ENCODE measurements around the gene EEIG2.

Gene EEIG2

DNA sequence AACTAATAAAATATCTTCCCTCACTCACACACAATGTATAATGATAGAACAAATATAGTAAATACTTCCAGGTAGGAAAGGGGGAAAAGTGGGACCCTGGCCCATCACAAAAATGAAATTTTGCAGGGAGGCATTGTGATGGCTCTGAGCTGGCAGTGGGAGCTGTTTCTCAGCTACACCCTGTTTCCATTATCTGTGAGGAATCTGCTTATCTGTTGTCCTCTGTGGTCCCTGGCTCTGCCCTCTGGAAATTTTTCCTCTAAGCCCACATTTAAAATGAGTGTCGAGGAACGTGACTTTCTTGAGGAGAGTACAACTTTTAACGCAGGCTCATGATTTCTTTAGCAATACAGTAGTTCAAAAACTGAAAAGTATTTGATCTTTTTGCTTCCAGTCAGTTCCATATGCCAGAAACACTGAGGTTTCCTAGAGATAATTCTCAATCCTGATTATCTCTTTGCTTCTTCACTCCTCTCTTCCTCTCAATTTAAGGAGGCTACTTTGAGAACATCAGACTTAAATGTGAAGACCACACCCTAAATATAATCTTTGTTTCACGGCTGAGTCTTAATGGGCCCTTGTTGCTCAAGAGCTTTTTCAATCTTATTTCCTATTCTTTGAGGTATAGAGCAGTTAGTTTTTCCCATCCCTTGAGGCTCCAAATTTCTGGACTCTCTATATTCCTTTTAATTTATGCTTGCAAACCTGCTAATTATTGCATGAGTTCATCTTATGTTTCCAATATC, 5.0 kb upstream of the EEIG2 start:
- no peak overlapping the region for H2BK5ac ChIP-seq (ENCODE audit: low read depth, low read length, poor library complexity, severe bottlenecking)
- no peak overlapping the region for H3K23ac ChIP-seq (ENCODE audit: low read length in 2 of 2)
- no peak overlapping the region for H2BK15ac ChIP-seq (ENCODE audit: low read depth, poor library complexity, severe bottlenecking)
- no peak overlapping the region for H2BK12ac ChIP-seq (ENCODE audit: low read length in 2 of 2)
- H3K4ac ChIP-seq (ENCODE audit: low read depth in 1 of 2, low read length in 2 of 2): no peak overlapping the region
- H3K9ac ChIP-seq (ENCODE audit: low read length): no peak overlapping the region
- no peak overlapping the region for H2BK120ac ChIP-seq (ENCODE audit: low read depth, low read length)
- H3K79me1 ChIP-seq (replicated peaks; ENCODE audit: low read length, poor library complexity, severe bottlenecking): no peaks in the 10 kb centered on the region
- DNase-seq: no peak
- no peak overlapping the region for H2AK5ac ChIP-seq (ENCODE audit: low read length, severe bottlenecking)
- H2AFZ ChIP-seq (ENCODE audit: low read depth, low read length): no peak overlapping the region
- no peak overlapping the region for H3K4me2 ChIP-seq (ENCODE audit: low read length, poor library complexity, severe bottlenecking)
- H3K4me1 ChIP-seq (ENCODE audit: control insufficient read depth, insufficient read depth, low read depth, low read length): no peaks in the 10 kb centered on the region
- no peak overlapping the region for H3K18ac ChIP-seq (ENCODE audit: low read depth in 1 of 2, low read length in 2 of 2)
- no peaks in the 10 kb centered on the region for H3K9me3 ChIP-seq (ENCODE audit: control insufficient read depth, low read length)
- WGBS: 67% methylated on average over 4 of the region's 4 CpGs
- no peak overlapping the region for H4K91ac ChIP-seq (ENCODE audit: low read length)
- no peak overlapping the region for H4K8ac ChIP-seq (ENCODE audit: low read length)
- H3K4me3 ChIP-seq (ENCODE audit: insufficient read depth in 1 of 2, low read depth in 1 of 2, low read length in 2 of 2): no peak overlapping the region
- no peak overlapping the region for H3K14ac ChIP-seq (ENCODE audit: low read length in 2 of 2)
- no peaks in the 10 kb centered on the region for H3K36me3 ChIP-seq (ENCODE audit: control insufficient read depth in 1 of 2, insufficient read depth in 2 of 2, low read depth in 1 of 2, low read length in 2 of 2)
- peaks cover 0 to 3% of the 10 kb centered on the region in 2 experiments for H3K27me3 ChIP-seq (ENCODE audit: control insufficient read depth in 1 of 2, insufficient read depth in 1 of 2, low read length in 2 of 2)
- H3K27ac ChIP-seq (ENCODE audit: low read length, poor library complexity, severe bottlenecking): no peak overlapping the region

DNA sequence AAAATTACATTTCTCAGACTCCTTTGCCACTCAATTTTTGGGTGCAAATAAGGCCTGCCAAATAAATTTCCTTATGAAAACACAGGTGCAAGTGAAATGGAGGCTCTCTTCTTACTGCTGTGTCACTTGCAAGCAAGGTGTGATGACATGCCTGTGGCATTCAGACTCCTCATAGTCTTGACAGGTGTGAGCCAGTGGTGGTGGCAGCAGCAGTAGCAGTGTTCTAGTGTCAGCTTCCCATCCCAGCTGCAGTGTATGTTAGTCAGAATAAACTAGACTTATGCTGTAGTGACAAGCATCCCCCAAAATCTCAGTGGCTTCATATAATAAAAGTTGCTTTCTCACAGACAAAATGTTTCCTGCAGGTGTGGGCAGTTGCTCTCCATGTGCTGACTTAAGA, 3.8 kb upstream of the EEIG2 start:
- peaks cover 2% of the 10 kb centered on the region for H3K79me1 ChIP-seq (replicated peaks; ENCODE audit: low read length, poor library complexity, severe bottlenecking)
- no peak overlapping the region for H2BK120ac ChIP-seq (ENCODE audit: low read depth, low read length)
- H3K9me3 ChIP-seq (ENCODE audit: control insufficient read depth, low read length): no peaks in the 10 kb centered on the region
- no peak overlapping the region for H4K8ac ChIP-seq (ENCODE audit: low read length)
- no peak overlapping the region for H3K9ac ChIP-seq (ENCODE audit: low read length)
- H3K27ac ChIP-seq (ENCODE audit: low read length, poor library complexity, severe bottlenecking): no peak overlapping the region
- H2BK12ac ChIP-seq (ENCODE audit: low read length in 2 of 2): no peak overlapping the region
- no peak overlapping the region for H3K4ac ChIP-seq (ENCODE audit: low read depth in 1 of 2, low read length in 2 of 2)
- H3K27me3 ChIP-seq (ENCODE audit: control insufficient read depth in 1 of 2, insufficient read depth in 1 of 2, low read length in 2 of 2): peaks cover 0 to 3% of the 10 kb centered on the region in 2 experiments
- H3K4me1 ChIP-seq (ENCODE audit: control insufficient read depth, insufficient read depth, low read depth, low read length): peaks cover 5% of the 10 kb centered on the region
- H3K18ac ChIP-seq (ENCODE audit: low read depth in 1 of 2, low read length in 2 of 2): no peak overlapping the region
- H3K36me3 ChIP-seq (ENCODE audit: control insufficient read depth in 1 of 2, insufficient read depth in 2 of 2, low read depth in 1 of 2, low read length in 2 of 2): no peaks in the 10 kb centered on the region
- H2BK5ac ChIP-seq (ENCODE audit: low read depth, low read length, poor library complexity, severe bottlenecking): no peak overlapping the region
- no peak overlapping the region for H4K91ac ChIP-seq (ENCODE audit: low read length)
- no peak overlapping the region for H2AK5ac ChIP-seq (ENCODE audit: low read length, severe bottlenecking)
- no peak overlapping the region for H3K14ac ChIP-seq (ENCODE audit: low read length in 2 of 2)
- DNase-seq: no peak
- no peak overlapping the region for H3K4me3 ChIP-seq (ENCODE audit: insufficient read depth in 1 of 2, low read depth in 1 of 2, low read length in 2 of 2)
- H3K4me2 ChIP-seq (ENCODE audit: low read length, poor library complexity, severe bottlenecking): no peak overlapping the region
- H2BK15ac ChIP-seq (ENCODE audit: low read depth, poor library complexity, severe bottlenecking): no peak overlapping the region
- H3K23ac ChIP-seq (ENCODE audit: low read length in 2 of 2): no peak overlapping the region
- no peak overlapping the region for H2AFZ ChIP-seq (ENCODE audit: low read depth, low read length)

DNA sequence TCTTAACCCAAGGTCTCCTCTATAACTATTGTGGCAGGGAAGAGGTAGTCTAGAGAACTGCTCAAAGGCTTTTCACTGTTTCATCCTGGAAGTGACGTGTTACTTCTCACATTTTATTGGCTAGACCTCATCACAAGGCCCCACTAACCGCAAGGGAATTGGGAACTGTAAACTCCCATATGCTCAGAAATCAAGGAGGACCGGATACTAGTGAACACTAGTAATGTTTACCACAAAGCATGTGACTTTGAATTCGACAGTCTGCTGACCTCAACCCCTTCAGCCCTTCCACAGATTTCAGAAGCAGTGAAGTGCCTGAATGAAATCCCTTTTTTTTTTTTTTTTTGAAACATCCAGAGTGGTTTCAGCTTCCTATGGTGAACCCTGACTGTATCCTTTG, 3.4 kb upstream of the EEIG2 start:
- Histone ChIP-seq H3K4ac (ENCODE audit: low read depth in 1 of 2, low read length in 2 of 2) (no peak overlapping the region), H3K27me3 (ENCODE audit: control insufficient read depth in 1 of 2, insufficient read depth in 1 of 2, low read length in 2 of 2) (peaks cover 0 to 3% of the 10 kb centered on the region in 2 experiments), H3K9me3 (ENCODE audit: control insufficient read depth, low read length) (no peaks in the 10 kb centered on the region), H3K79me1 (replicated peaks; ENCODE audit: low read length, poor library complexity, severe bottlenecking) (peaks cover 2% of the 10 kb centered on the region), H2BK12ac (ENCODE audit: low read length in 2 of 2) (no peak overlapping the region), H3K9ac (ENCODE audit: low read length) (no peak overlapping the region), H3K14ac (ENCODE audit: low read length in 2 of 2) (no peak overlapping the region), H3K18ac (ENCODE audit: low read depth in 1 of 2, low read length in 2 of 2) (no peak overlapping the region), H4K91ac (ENCODE audit: low read length) (no peak overlapping the region), H3K4me3 (ENCODE audit: insufficient read depth in 1 of 2, low read depth in 1 of 2, low read length in 2 of 2) (no peak overlapping the region), H2BK15ac (ENCODE audit: low read depth, poor library complexity, severe bottlenecking) (no peak overlapping the region), H2BK120ac (ENCODE audit: low read depth, low read length) (no peak overlapping the region), H2AK5ac (ENCODE audit: low read length, severe bottlenecking) (no peak overlapping the region), H3K36me3 (ENCODE audit: control insufficient read depth in 1 of 2, insufficient read depth in 2 of 2, low read depth in 1 of 2, low read length in 2 of 2) (no peaks in the 10 kb centered on the region), H2BK5ac (ENCODE audit: low read depth, low read length, poor library complexity, severe bottlenecking) (no peak overlapping the region), H3K4me1 (ENCODE audit: control insufficient read depth, insufficient read depth, low read depth, low read length) (peaks cover 5% of the 10 kb centered on the region), H4K8ac (ENCODE audit: low read length) (peak overlapping the region; percentile 23), H3K23ac (ENCODE audit: low read length in 2 of 2) (no peak overlapping the region), H2AFZ (ENCODE audit: low read depth, low read length) (no peak overlapping the region), H3K4me2 (ENCODE audit: low read length, poor library complexity, severe bottlenecking) (no peak overlapping the region), H3K27ac (ENCODE audit: low read length, poor library complexity, severe bottlenecking) (no peak overlapping the region)
- WGBS: 86% methylated on average over 4 of the region's 4 CpGs
- no peak for DNase-seq

DNA sequence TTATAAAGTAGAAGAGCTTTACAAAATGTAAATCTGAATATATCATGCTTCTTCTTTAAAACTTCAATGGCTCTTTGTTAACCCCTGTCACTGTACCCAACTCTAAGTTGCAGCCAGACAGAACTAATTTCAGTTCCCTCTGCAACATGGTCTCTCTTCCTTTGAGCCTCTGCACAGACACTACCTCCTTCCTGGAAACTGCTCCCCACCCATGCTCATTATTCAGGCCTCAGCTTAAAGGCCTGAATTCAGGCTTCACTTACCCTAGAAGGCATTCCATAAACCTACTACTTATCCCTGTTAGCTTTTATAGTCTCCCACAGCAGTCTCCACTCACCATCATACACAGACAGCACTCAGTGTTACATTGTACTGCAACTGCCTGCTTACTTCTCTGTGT, 2.6 kb upstream of the EEIG2 start:
- Histone ChIP-seq H4K8ac (ENCODE audit: low read length) (no peak overlapping the region), H2BK120ac (ENCODE audit: low read depth, low read length) (no peak overlapping the region), H3K27me3 (ENCODE audit: control insufficient read depth in 1 of 2, insufficient read depth in 1 of 2, low read length in 2 of 2) (peaks cover 0 to 3% of the 10 kb centered on the region in 2 experiments), H3K4me1 (ENCODE audit: control insufficient read depth, insufficient read depth, low read depth, low read length) (peaks cover 5% of the 10 kb centered on the region), H3K9ac (ENCODE audit: low read length) (no peak overlapping the region), H3K36me3 (ENCODE audit: control insufficient read depth in 1 of 2, insufficient read depth in 2 of 2, low read depth in 1 of 2, low read length in 2 of 2) (no peaks in the 10 kb centered on the region), H3K18ac (ENCODE audit: low read depth in 1 of 2, low read length in 2 of 2) (no peak overlapping the region), H2BK12ac (ENCODE audit: low read length in 2 of 2) (no peak overlapping the region), H3K4me3 (ENCODE audit: insufficient read depth in 1 of 2, low read depth in 1 of 2, low read length in 2 of 2) (no peak overlapping the region), H3K79me1 (replicated peaks; ENCODE audit: low read length, poor library complexity, severe bottlenecking) (peaks cover 7% of the 10 kb centered on the region), H3K27ac (ENCODE audit: low read length, poor library complexity, severe bottlenecking) (no peak overlapping the region), H4K91ac (ENCODE audit: low read length) (no peak overlapping the region), H3K14ac (ENCODE audit: low read length in 2 of 2) (no peak overlapping the region), H3K4me2 (ENCODE audit: low read length, poor library complexity, severe bottlenecking) (no peak overlapping the region), H2AK5ac (ENCODE audit: low read length, severe bottlenecking) (no peak overlapping the region), H2BK15ac (ENCODE audit: low read depth, poor library complexity, severe bottlenecking) (no peak overlapping the region), H3K4ac (ENCODE audit: low read depth in 1 of 2, low read length in 2 of 2) (no peak overlapping the region), H2BK5ac (ENCODE audit: low read depth, low read length, poor library complexity, severe bottlenecking) (no peak overlapping the region), H2AFZ (ENCODE audit: low read depth, low read length) (no peak overlapping the region), H3K23ac (ENCODE audit: low read length in 2 of 2) (no peak overlapping the region), H3K9me3 (ENCODE audit: control insufficient read depth, low read length) (no peaks in the 10 kb centered on the region)
- DNase-seq: no peak

Measured in mesenchymal stem cell (in vitro differentiated cells and primary cell).